T-helper 17 cell (primary cell): ENCODE data around the gene CARS1. TPM values are rescaled to one million over a fixed set of nuclear protein-coding genes. Genes with fewer than 3 reads are reported as not detected.
"Not testable (repeated sequence)": the region's sequence is repeated elsewhere in the genome, so short reads cannot be mapped to it uniquely, and the experiment has no call there.

Experiments used
- ATAC-seq: fragments of 150-1000 bp; cut with Tn5 transposase; 2 replicates; pipeline ENCODE4 v1.10.0; 2021; ENCODE audit warnings: mild to moderate bottlenecking, moderate library complexity
- DNase-seq, 3 donors: peaks; one replicate each; pipeline versions ENCODE4 v3.0.0 to v3.0.0-alpha.2; 2020 to 2021
- H3K9me3 ChIP-seq: one replicate; pipeline ENCODE4 v1.7.0; 2013; ENCODE audit warnings: low read length, mild to moderate bottlenecking; ENCODE audit not compliant: control insufficient read depth, poor library complexity, severe bottlenecking
- H3K27ac Mint-ChIP-seq: one replicate; pipeline ENCODE4 v1.8.0; 2022; ENCODE audit warnings: mild to moderate bottlenecking, moderate library complexity, mixed read lengths
- H3K27me3 Mint-ChIP-seq: one replicate; pipeline ENCODE4 v1.8.0; 2022; ENCODE audit warnings: mixed read lengths
- H3K36me3 Mint-ChIP-seq: one replicate; pipeline ENCODE4 v1.8.0; 2022; ENCODE audit warnings: low read depth, mixed read lengths
- H3K4me1 Mint-ChIP-seq: one replicate; pipeline ENCODE4 v1.8.0; 2022; ENCODE audit warnings: mild to moderate bottlenecking, mixed read lengths
- H3K4me3 Mint-ChIP-seq: one replicate; pipeline ENCODE4 v1.8.0; 2022; ENCODE audit warnings: mild to moderate bottlenecking, moderate library complexity, mixed read lengths
- total RNA-seq, 4 donors: library from RNA in 2 of 4; stranded (reverse) in 2 of 4; gene quantifications; one replicate each; pipeline ENCODE4 v1.2.3 and lab custom pipeline; 2022 to 2026

The CARS1 gene
- total RNA-seq, 2 donors from 2014 or later = 41.4 to 52.0 TPM

DNA sequence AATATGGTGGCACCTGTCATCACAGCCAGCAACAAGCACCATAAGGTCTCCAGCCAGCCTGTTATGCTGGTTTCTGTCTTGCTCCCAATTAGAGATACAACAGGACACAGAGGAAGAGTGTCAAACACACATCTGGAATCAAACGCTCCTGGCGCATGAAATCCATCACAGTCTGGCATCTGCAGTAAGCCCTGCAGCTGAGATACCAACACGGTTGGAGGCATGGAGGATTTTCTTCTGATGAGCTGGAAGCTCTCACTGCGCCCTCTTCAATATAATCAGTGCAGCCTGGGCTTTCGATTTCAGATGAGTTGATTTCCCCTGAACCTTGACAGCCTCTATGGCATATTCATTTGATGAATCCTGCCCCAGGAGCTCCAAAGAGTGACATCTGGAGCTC is 27.8 kb upstream of the CARS1 start:
- H3K27me3 Mint-ChIP-seq = peaks cover 5% of the 10 kb centered on the region
- ATAC-seq (no peak), DNase-seq (no peak)
- H3K4me1 Mint-ChIP-seq = no peaks in the 10 kb centered on the region
- H3K27ac Mint-ChIP-seq = no peak overlapping the region
- no peaks in the 10 kb centered on the region for H3K9me3 ChIP-seq
- no peak overlapping the region for H3K4me3 Mint-ChIP-seq
- H3K36me3 Mint-ChIP-seq = no peaks in the 10 kb centered on the region

DNA sequence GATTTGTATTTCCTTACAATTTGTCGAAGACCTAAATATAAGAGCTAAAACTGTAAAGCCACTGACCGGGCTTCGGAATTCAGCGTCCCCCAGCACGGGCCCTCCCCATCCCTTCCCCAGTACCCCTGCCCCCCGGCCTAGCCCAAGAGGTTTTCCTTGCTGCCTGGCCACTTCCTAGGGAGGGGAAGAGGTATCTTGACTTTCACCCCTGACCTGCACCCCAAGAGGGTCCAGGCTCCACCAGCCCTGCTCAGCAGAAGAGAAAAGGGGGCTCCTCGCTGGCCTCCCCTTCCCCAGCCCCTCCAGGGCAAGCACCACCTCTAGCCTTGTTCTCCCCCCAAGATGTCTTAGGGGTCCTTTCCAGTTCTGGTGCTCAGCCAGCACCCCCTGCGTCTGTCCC is 26.1 kb upstream of the CARS1 start:
- ATAC-seq (no peak), DNase-seq (no peak)
- Mint-ChIP-seq H3K4me1 (peaks cover 2% of the 10 kb centered on the region), H3K27ac (no peak overlapping the region), H3K36me3 (no peaks in the 10 kb centered on the region), H3K4me3 (no peak overlapping the region), H3K27me3 (peaks cover 5% of the 10 kb centered on the region)
- no peaks in the 10 kb centered on the region for H3K9me3 ChIP-seq

DNA sequence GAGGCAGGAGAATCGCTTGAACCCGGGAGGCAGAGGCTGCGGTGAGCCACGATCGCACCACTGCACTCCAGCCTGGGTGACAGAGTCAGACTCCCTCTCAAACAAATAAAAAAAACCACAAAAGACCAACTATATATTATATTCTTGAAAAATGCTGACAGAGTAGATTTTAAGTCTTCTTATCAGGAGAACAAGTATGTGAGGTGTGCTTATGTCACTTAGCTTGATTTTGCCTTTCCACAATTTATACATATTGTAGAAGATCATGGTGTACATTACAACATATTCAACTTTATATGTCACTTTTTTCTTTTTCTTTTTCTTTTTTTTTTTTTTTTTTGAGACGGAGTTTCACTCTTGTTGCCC is 24.1 kb upstream of the CARS1 start:
- peaks cover 5% of the 10 kb centered on the region for H3K27me3 Mint-ChIP-seq
- DNase-seq = no peak
- no peaks in the 10 kb centered on the region for H3K9me3 ChIP-seq
- no peaks in the 10 kb centered on the region for H3K36me3 Mint-ChIP-seq
- H3K4me3 Mint-ChIP-seq = no peak overlapping the region
- no peak for ATAC-seq
- H3K4me1 Mint-ChIP-seq = peaks cover 2% of the 10 kb centered on the region
- no peak overlapping the region for H3K27ac Mint-ChIP-seq

DNA sequence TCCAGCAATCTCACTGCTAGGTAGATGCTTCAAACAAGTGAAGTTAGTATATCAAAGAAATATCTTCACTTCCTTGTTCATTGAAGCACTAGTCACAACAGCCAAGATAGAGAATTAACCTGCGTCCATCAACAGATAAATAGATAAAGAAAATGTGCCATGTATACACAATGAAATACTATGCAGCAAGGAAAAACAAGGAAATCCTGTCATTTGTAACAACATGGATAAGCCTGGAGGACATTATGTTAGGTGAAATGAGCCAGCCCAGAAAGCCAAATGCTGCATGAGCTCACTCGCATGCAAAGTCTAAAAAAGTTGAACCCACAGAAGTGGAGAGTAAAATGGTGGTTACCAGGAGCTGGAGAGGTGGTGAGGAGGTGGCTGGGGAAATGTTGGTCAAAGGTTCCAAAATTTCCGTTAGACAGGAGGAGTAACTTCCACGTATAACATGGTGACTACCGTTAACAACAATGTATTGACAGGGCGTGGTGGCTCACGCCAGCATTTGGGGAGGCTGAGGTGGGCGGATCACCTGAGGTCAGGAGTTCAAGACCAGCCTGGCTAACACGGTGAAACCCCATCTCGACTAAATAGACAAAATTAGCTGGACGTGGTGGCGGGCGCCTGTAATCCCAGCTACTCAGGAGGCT is 23.6 kb upstream of the CARS1 start:
- ATAC-seq (no peak), DNase-seq (no peak)
- no peaks in the 10 kb centered on the region for H3K36me3 Mint-ChIP-seq
- no peak overlapping the region for H3K27ac Mint-ChIP-seq
- H3K4me1 Mint-ChIP-seq = peaks cover 2% of the 10 kb centered on the region
- peaks cover 5% of the 10 kb centered on the region for H3K27me3 Mint-ChIP-seq
- no peak overlapping the region for H3K4me3 Mint-ChIP-seq
- H3K9me3 ChIP-seq = no peaks in the 10 kb centered on the region

DNA sequence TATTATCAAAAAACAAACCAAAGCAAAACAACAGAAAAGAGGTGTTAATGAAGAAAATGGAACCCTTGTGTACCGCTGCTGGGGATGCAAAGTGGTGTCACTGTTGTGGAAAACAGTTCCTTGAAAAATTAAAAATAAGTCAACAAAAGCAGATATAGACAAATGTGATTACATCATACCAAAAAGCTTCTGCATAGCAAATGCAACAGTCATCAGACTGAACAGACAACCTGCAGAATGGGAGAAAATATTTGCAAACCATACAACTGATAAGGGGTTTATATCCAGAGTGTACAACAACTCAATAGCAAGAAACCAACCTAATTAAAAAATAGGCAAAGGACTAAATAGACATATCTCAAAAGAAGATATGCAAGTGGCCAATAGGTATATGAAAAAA is 22.9 kb upstream of the CARS1 start:
- H3K27ac Mint-ChIP-seq = no peak overlapping the region
- no peak for ATAC-seq
- H3K4me1 Mint-ChIP-seq = peaks cover 2% of the 10 kb centered on the region
- H3K27me3 Mint-ChIP-seq = peaks cover 5% of the 10 kb centered on the region
- no peak for DNase-seq
- no peak overlapping the region for H3K4me3 Mint-ChIP-seq
- H3K36me3 Mint-ChIP-seq = no peaks in the 10 kb centered on the region
- no peaks in the 10 kb centered on the region for H3K9me3 ChIP-seq

DNA sequence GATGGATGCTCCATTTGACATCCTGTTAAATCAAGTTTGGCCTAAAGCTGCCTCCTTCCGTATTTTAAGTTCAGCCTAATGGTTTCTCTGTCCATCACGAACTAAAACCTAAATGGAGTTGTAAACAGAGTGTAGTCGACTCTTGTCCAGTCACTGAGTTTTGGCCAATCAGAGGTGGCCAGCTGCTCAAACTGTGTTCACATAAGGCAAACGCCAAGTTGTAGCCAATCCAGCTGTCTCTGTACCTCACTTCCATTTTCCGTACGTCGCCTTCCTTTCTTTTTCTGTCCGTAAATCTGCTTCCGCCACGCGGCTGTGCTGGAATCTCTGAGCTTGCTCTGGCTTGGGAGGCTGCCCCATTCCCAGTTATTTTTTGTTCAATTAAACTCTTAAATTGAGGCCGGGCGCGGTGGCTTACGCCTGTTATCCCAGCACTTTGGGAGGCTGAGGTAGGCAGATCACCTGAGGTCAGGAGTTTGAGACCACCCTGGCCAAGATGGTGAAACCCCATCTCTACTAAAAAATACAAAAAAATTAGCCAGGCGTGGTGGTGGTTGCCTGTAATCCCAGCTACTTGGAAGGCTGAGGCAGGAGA is 20.7 kb upstream of the CARS1 start:
- ATAC-seq (no peak), DNase-seq (no peak)
- H3K4me3 Mint-ChIP-seq = no peak overlapping the region
- H3K36me3 Mint-ChIP-seq = no peaks in the 10 kb centered on the region
- H3K4me1 Mint-ChIP-seq = peaks cover 2% of the 10 kb centered on the region
- no peaks in the 10 kb centered on the region for H3K9me3 ChIP-seq
- no peak overlapping the region for H3K27ac Mint-ChIP-seq
- peaks cover 12% of the 10 kb centered on the region for H3K27me3 Mint-ChIP-seq

DNA sequence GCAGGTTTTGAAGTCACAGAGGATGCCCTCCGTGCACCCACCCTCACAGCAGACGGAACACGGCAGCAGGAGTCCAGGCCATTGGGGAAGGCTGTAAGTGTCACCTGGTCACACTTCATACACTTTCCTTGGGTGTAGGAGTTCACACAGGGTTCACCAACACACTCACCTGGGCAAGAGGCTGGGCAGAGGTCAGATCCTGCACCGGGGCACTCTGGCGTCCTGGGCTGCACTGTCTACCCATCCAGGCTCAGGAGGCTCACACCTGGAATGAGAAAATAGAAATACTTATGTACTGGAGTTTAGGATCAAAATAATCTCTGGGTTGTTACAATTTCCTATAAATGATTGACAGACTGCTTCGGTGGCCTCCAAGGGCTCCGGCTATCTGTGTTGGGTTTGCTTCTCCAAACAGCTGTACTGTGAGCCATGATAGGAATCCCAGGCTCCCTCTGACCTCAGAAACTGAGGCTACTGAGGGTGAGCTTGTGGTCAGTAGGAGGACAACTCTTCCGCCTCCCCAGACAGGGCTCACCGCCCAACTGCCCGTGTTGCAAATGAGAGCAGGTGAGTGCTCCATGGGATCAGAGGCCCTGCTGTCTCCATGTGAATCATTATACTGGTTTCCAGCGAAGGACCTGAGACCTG is 20.1 kb upstream of the CARS1 start:
- H3K27me3 Mint-ChIP-seq = peaks cover 12% of the 10 kb centered on the region
- no peaks in the 10 kb centered on the region for H3K9me3 ChIP-seq
- ATAC-seq (no peak), DNase-seq (no peak)
- H3K27ac Mint-ChIP-seq = no peak overlapping the region
- peaks cover 2% of the 10 kb centered on the region for H3K4me1 Mint-ChIP-seq
- no peaks in the 10 kb centered on the region for H3K36me3 Mint-ChIP-seq
- H3K4me3 Mint-ChIP-seq = no peak overlapping the region

DNA sequence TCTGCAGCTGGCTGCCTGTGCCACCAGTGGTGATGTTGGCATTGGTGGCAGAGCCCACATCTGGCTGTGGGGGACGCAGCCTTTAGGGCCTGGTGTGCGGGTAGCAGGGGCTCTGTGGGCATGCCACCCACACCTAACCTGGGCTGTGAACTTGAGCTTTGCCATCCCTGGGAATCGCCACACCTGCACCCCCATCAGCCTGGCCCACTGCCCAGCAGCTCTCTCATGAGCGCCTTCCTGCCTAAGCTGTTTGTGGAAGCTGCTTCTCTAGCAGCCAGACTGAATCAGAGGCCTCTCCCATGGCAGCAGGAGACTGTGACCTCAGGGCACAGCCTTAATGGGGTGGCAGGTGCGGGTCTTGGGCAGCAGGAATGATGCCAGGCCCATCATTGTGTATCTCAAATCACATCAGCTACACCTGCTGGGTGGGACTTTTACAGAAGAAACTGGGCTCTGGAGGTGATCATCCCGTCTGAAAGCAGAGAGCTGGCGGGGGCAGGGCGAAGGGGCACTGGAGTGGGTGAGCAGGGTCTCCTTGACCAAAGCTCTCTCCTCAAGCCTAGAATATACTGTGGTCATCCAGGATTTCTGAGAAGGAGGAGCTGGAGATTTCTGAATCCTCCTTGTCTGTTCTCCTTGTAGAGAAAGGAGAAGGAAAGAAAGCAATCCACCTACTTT is 17.8 kb upstream of the CARS1 start:
- DNase-seq = no peak
- no peaks in the 10 kb centered on the region for H3K9me3 ChIP-seq
- no peak overlapping the region for H3K27ac Mint-ChIP-seq
- H3K4me1 Mint-ChIP-seq = peaks cover 2% of the 10 kb centered on the region
- peaks cover 7% of the 10 kb centered on the region for H3K27me3 Mint-ChIP-seq
- H3K4me3 Mint-ChIP-seq = no peak overlapping the region
- no peak for ATAC-seq
- H3K36me3 Mint-ChIP-seq = no peaks in the 10 kb centered on the region

DNA sequence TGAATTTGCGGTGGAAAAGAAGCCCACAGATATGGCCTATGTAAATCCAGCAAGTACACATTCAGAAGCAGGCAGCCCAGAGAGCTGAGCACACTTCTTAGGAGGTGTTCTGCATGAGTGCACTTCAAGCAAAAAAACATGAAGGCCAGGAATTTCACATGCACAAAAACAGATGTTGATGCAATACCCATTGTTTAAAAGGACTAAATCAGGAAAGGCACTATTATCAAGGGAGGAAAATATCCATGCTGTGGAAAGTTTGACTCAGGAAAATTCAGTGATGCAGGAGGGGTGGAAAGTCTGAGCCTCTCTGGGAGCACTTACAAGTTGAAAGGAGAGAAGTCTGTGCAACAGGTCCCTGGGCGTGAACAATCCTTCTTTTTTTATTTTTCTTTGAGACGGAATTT is 15.8 kb upstream of the CARS1 start:
- H3K9me3 ChIP-seq = no peaks in the 10 kb centered on the region
- no peaks in the 10 kb centered on the region for H3K36me3 Mint-ChIP-seq
- no peak overlapping the region for H3K4me3 Mint-ChIP-seq
- DNase-seq (no peak), ATAC-seq (no peak)
- no peak overlapping the region for H3K27ac Mint-ChIP-seq
- no peaks in the 10 kb centered on the region for H3K4me1 Mint-ChIP-seq
- H3K27me3 Mint-ChIP-seq = peaks cover 12% of the 10 kb centered on the region

DNA sequence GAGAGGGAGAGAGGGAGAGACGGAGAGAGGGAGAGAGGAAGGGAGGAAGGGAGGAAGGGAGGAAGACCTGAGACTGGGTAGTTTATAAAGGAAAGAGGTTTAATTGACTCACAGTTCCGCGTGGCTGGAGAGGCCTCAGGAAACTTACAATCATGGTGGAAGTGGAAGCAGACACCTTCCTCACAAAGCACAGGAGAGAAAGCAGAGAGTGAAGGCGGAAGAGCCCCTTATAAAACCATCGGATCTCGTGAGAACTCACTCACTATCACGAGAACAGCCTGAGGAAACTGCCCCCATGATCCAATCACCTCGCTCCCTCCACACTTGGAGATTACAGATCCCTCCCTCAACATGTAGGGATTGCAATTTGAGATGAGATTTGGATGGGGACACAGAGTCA is 12.2 kb upstream of the CARS1 start:
- H3K4me1 Mint-ChIP-seq = no peaks in the 10 kb centered on the region
- no peak overlapping the region for H3K4me3 Mint-ChIP-seq
- no peak overlapping the region for H3K27ac Mint-ChIP-seq
- no peaks in the 10 kb centered on the region for H3K9me3 ChIP-seq
- peaks cover 25% of the 10 kb centered on the region for H3K27me3 Mint-ChIP-seq
- no peak for ATAC-seq
- peaks cover 1% of the 10 kb centered on the region for H3K36me3 Mint-ChIP-seq
- no peak for DNase-seq

DNA sequence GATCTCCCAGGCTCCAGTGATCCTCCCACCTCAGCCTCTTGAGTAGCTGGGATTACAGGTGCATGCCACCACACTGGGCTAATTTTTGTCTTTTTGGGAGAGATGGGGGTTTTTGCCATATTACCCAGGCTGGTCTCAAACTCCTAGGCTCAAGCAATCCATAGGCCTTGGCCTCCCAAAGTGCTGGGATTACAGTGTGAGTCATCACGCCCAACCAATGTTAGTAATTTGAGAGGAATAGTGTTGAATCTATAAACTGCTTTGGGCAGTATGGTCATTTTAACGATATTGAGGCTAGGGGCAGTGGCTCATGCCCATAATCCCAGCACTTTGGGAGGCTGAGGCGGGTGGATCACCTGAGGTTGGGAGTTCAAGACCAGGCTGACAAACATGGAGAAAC is 9.1 kb upstream of the CARS1 start:
- not testable (repeated sequence) for H3K27ac Mint-ChIP-seq, ATAC-seq, H3K36me3 Mint-ChIP-seq

DNA sequence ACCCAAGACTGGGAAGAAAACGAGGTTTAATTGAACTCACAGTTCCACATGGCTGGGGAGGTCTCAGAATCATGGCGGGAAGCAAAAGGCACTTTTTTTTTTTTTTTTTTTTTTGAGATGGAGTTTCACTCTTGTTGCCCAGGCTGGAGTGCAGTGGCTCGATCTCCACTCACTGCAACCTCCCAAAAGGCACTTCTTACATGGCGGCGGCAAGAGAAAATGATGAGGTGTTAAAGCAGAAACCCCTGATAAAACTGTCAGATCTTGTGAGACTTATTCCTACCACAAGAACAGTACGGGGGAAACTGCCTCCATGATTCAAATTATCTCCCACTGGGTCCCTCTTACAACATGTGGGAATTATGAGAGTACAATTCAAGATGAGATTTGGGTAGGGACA is 7.5 kb upstream of the CARS1 start:
- ATAC-seq, H3K4me3 Mint-ChIP-seq, H3K27ac Mint-ChIP-seq, H3K4me1 Mint-ChIP-seq, H3K36me3 Mint-ChIP-seq, H3K9me3 ChIP-seq, DNase-seq: not testable (repeated sequence)
- H3K27me3 Mint-ChIP-seq = peaks cover 42% of the 10 kb centered on the region

More for the DNA sequence above, 9.1 kb upstream of the CARS1 start:
- H3K4me1 Mint-ChIP-seq, H3K4me3 Mint-ChIP-seq, H3K9me3 ChIP-seq, DNase-seq: not testable (repeated sequence)
- peaks cover 38% of the 10 kb centered on the region for H3K27me3 Mint-ChIP-seq

DNA sequence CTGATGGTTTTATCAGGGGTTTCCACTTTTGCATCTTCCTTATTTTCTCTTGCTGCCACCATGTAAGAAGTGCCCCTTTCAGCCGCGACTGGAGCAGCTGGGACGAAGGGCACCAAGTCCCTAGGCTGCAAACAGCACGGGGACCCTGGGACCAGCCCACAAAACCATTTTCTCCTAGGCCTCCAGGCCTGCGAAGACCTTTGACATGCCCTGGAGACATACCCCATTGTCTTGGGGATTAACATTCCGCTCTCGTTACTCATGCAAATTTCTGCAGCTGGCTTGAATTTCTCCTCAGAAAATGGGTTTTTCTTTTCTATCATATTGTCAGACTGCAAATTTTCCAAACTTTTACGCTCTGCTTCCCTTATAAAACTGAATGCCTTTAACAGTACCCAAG is 6.7 kb upstream of the CARS1 start:
- ATAC-seq, H3K4me3 Mint-ChIP-seq, H3K36me3 Mint-ChIP-seq, H3K9me3 ChIP-seq, DNase-seq, H3K27ac Mint-ChIP-seq, H3K4me1 Mint-ChIP-seq: not testable (repeated sequence)
- peaks cover 42% of the 10 kb centered on the region for H3K27me3 Mint-ChIP-seq
